Endometrial microvascular endothelial cells (primary cell): ENCODE results near the gene BANF2. TPM values are rescaled to one million over a fixed set of nuclear protein-coding genes. Genes with fewer than 3 reads are reported as not detected.

Experiments used
- in situ Hi-C: cut with HindIII; loops from 2 replicates; pipeline ENCODE4 v1.10.0; 2017; ENCODE audit warnings: low sequenced_read_pairs, low pct_unique_long_range_greater_than_20kb; ENCODE audit errors: inconsistent ontology term
- total RNA-seq: library from RNA; depleted of rRNA; stranded (reverse); fragments of >200 nt; gene quantifications from one replicate; pipeline ENCODE4 v1.2.3, GENCODE V29; 2015; ENCODE audit errors: inconsistent ontology term

The BANF2 gene
- total RNA-seq, 1 donor from 2014 or later, result not detected

- in situ Hi-C loops, result no loop called here
Measured at GRCh38 chr20:17662333-17663039, 37.3 kb upstream of the BANF2 start.

DNA sequence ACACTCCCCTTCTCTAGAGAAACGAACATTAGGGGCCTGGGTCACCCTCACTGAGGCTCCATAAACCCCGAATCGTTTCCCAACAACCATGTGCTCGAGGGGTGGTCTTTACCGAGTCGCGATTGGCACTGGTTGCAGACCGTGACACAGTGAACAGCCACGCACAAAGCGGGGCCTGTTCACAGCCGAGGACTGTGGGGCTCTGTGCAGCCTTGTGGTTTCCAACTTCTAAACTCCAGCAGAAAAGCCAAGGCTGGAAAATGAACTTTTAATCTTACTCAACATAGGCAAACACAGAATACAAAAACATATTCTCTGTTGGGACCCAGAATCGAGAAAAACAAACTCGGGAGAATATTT, 36.7 kb upstream of the BANF2 start:
- in situ Hi-C loops, result no loop called here

- in situ Hi-C loops, result no loop called here
Measured at GRCh38 chr20:17663486-17663885, 36.3 kb upstream of the BANF2 start.

DNA sequence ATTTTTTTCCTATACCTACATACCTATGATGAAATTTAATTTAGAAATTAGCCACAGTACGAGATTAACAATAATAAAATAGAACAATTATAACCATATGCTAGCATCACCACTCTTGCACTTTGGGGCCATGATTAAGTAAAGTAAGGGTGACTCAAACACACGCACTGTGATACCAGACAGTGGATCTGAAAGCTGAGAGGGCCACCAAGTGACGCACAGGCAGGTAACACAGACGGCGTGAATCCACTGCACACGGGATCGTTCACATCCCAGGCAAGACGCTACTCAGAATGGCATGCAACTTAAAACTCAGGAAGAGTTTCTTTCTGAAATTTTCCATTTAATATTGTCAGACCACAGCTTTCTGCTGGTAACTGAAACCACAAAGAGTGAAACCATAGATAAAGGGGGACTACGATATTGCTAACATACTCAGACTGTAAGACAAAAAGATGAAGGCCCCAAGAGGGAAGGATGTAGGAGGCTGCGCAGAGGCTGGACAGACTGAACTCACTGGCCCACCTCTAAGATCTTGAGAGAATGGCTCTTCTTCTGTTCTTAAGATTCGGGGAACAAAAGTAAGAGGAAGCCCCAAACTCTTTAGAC, 35.6 kb upstream of the BANF2 start:
- in situ Hi-C loops, result no loop called here

DNA sequence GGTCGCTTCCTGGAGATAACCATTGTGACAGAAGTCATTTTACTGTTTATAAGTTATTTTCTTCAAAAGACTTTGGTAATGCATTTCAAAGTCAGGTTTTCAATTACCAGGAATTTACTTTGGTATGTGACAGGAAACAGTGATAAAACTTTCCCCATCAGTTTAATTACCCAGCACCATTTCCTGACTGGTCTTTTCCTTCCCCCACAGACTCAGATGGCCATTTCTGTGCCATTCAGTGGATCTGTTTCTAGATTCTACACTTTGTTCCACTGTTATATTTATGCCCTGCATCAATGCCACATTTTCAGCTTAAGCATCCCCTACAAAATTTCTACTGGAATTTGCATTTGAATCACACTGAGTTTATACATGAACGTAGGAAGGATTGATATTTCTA, 34.0 kb upstream of the BANF2 start:
- in situ Hi-C loops, result no loop called here

DNA sequence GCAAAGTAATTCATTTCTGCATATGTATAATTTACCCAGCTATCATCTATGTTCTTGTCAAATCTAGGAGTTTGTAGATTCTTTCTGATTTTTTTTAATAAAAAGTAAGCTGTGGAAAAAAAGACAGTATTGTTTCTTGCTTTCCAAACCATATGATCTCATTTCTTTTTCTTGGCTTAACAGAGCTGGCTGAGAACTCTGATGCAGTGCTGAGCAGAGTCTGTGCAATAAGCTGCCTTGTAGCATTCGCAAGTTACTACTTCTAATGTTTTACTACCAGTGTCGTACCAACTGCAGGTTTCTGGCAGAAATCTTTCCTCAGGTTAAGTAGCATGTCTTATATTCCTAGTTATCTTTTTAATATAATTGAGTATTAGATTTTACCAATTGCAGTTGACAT, 33.3 kb upstream of the BANF2 start:
- in situ Hi-C loops, result no loop called here

- in situ Hi-C loops, result no loop called here
Measured at GRCh38 chr20:17667445-17667844, 32.3 kb upstream of the BANF2 start.

- in situ Hi-C loops, result no loop called here
Measured at GRCh38 chr20:17668432-17668831, 31.3 kb upstream of the BANF2 start.

GRCh38 chr20:17669306-17669931, 30.3 kb upstream of the BANF2 start:
- in situ Hi-C loops, result no loop called here

DNA sequence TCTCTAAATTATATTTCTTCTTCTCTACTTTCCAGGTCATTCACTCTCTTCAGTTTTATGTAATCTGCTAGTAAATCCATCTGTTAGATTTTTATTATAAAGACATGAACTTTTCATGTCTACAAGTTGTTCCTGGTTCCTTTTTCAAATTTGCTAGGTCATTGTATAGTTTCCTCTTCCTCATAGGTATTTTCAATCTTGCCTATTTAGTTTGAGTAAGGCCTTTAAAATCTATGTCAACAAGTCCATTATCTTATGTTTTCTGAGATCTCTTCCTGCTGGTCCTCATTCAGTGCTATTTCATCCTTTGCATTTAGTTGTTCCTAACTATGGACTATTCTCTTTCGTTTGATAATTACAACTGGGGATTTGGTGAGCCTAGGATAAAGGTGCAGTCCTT, 28.8 kb upstream of the BANF2 start:
- in situ Hi-C loops, result no loop called here

DNA sequence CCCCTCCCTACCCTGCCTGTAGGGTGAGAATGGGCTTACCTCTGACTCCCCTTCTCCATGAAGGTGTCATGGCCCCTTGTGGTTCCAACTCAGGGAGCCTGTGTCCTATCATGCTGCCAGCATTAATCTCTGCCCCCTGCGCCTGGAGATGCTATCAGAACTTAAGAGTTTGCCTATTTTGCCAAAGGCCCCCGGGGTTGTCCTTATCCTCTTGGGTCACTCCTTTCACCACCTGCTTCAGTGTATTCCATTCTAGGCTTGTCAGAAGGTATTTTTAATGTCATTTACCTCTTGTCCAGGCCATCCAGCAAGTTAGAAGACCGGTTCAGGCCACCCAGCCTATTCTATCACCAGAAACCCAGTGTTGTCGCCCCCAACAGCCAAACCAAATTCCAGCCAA, 28.2 kb upstream of the BANF2 start:
- in situ Hi-C loops, result no loop called here

GRCh38 chr20:17673084-17673483, 26.7 kb upstream of the BANF2 start:
- in situ Hi-C loops, result no loop called here

DNA sequence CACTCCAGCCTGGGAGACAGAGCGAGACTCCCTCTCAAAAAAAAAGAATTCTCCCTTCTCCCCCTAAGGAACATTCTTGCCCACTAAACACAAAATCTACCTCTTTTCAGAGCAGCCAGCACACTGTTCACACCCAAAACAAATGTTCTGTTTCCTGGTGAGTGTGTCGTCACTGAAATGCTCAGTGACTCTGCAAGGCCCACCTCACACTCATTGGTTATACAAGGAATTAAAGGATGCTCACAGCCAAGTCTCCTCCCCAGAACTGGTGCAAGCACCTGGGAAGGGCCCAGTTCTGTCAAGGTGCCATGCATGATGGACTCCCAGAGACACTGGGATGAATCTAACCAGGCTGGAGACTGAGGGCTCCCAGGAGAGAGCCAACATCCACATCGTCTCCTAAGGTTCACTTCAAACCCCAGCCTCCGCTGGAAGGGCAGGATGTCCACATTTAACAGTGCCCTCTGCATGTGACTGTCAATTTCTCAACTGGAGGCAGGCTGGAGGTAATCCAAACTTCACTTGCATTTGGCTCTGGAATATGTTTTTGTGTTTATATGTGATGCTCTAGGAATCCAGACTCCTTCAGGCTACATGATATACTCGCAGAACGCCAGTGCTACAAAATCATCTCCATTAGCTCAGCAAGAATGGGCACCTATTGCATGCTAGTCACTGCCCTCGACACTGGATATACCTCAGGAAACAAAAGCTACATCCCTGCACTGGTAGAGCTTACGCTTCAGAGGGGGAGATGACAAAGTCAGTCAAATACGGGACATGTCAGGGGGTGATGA, 24.8 kb upstream of the BANF2 start:
- in situ Hi-C loops, result no loop called here

- in situ Hi-C loops, result no loop called here
Measured at GRCh38 chr20:17675519-17676377, 24.0 kb upstream of the BANF2 start.

GRCh38 chr20:17676378-17676759, 23.4 kb upstream of the BANF2 start:
- in situ Hi-C loops, result no loop called here

DNA sequence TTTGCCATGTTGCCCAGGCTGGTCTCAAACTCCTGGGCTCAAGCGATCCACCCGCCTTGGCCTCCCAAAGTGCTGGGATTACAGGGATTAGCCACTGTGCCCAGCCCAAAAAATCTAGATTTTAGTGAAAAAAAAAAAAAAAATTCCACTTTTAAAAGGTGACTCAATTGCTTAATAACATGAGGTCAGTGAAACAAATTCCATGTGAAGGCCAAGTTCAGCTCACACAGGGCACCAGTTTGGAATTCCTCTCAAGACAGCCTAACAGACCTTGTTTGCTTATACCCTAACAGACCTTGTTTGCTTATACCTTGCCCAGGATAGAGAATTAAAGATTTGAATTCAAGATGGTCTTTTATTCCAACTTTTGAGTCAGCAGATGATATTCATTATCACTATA, 22.8 kb upstream of the BANF2 start:
- in situ Hi-C loops, result no loop called here

DNA sequence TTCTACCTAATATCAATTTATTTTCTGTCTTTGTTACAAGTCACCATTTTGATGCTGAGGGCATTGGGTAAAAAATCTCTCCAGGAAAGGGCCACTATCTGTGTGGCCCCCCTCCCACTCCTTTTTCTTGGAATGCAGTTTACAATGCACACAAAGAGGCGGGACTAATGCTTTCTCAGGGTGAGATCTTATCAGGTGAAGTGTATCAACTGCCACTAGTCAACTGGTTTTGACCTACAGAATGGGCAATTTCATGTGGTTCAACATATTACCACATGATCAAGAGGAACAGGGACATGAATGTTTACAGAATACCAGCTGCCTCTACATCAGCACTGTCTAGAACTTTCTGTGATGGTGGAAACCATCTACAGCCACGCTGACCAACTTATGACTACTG, 21.5 kb upstream of the BANF2 start:
- in situ Hi-C loops, result no loop called here

GRCh38 chr20:17678886-17679285, 20.9 kb upstream of the BANF2 start:
- in situ Hi-C loops, result no loop called here
